HEK293T (cell line): ENCODE measurements around the gene SNRPN.

Experiments
- CTCF ChIA-PET: fragments of 350-600 bp; formaldehyde crosslinking; extraction: SDS; loops from one replicate; lab custom pipeline; 2021; ENCODE audit warnings: antibody characterized with exemption, inconsistent platforms; lab: Yijun Ruan, JAX
- POLR2A ChIA-PET: fragments of 350-600 bp; formaldehyde crosslinking; extraction: SDS; loops from one replicate; lab custom pipeline; 2020; ENCODE audit warnings: antibody characterized with exemption, inconsistent platforms; lab: Yijun Ruan, JAX
- DNase-seq: peaks from one replicate; pipeline ENCODE4 v3.0.0; 2012; ENCODE audit warnings: mixed read lengths; ENCODE audit errors: extremely low spot score
- ARNT ChIP-seq: fragments of 450-650 bp; IDR thresholded peaks from 2 replicates; pipeline ENCODE4 v1.6.1; 2017; ENCODE audit warnings: mild to moderate bottlenecking
- BHLHE40 ChIP-seq: fragments of 450-650 bp; IDR thresholded peaks from 2 replicates; pipeline ENCODE4 v1.6.1; 2016; ENCODE audit warnings: mild to moderate bottlenecking, moderate library complexity, borderline replicate concordance
- CTBP1 ChIP-seq: fragments of 450-650 bp; IDR thresholded peaks from 2 replicates; pipeline ENCODE4 v1.6.1; 2016; ENCODE audit warnings: borderline replicate concordance
- ELF4 ChIP-seq: fragments of 450-650 bp; IDR thresholded peaks from 2 replicates; pipeline ENCODE4 v1.6.1; 2017; ENCODE audit warnings: antibody characterized with exemption
- FOXA1 ChIP-seq: fragments of 450-650 bp; IDR thresholded peaks from 2 replicates; pipeline ENCODE4 v1.6.1; 2016; ENCODE audit warnings: mild to moderate bottlenecking
- FOXK2 ChIP-seq: fragments of 450-650 bp; IDR thresholded peaks from 2 replicates; pipeline ENCODE4 v1.6.1; 2016; ENCODE audit warnings: mild to moderate bottlenecking
- FOXM1 ChIP-seq: fragments of 450-650 bp; IDR thresholded peaks from 2 replicates; pipeline ENCODE4 v1.6.1; 2017; ENCODE audit warnings: mild to moderate bottlenecking, borderline replicate concordance
- HDGF ChIP-seq: fragments of 450-650 bp; IDR thresholded peaks from 2 replicates; pipeline ENCODE4 v1.6.1; 2017; ENCODE audit warnings: antibody characterized with exemption, borderline replicate concordance
- L3MBTL2 ChIP-seq: fragments of 450-650 bp; conservative IDR thresholded peaks from 2 replicates; pipeline ENCODE4 v1.6.1; 2016; ENCODE audit warnings: mild to moderate bottlenecking
- LEF1 ChIP-seq: fragments of 450-650 bp; IDR thresholded peaks from 2 replicates; pipeline ENCODE4 v1.6.1; 2017; ENCODE audit warnings: mild to moderate bottlenecking, borderline replicate concordance
- NFRKB ChIP-seq: fragments of 450-650 bp; IDR thresholded peaks from 2 replicates; pipeline ENCODE4 v1.6.1; 2016; ENCODE audit warnings: mild to moderate bottlenecking, moderate library complexity
- PKNOX1 ChIP-seq: fragments of 450-650 bp; IDR thresholded peaks from 2 replicates; pipeline ENCODE4 v1.6.1; 2016
- SP1 ChIP-seq: fragments of 450-650 bp; IDR thresholded peaks from 2 replicates; pipeline ENCODE4 v1.6.1; 2017
- SUZ12 ChIP-seq: fragments of 450-650 bp; IDR thresholded peaks from 2 replicates; pipeline ENCODE4 v1.6.1; 2016; ENCODE audit warnings: mild to moderate bottlenecking
- TARDBP ChIP-seq: fragments of 450-650 bp; IDR thresholded peaks from 2 replicates; pipeline ENCODE4 v1.6.1; 2016
- ZNF384 ChIP-seq: fragments of 450-650 bp; IDR thresholded peaks from 2 replicates; pipeline ENCODE4 v1.6.1; 2016

Gene SNRPN

DNA sequence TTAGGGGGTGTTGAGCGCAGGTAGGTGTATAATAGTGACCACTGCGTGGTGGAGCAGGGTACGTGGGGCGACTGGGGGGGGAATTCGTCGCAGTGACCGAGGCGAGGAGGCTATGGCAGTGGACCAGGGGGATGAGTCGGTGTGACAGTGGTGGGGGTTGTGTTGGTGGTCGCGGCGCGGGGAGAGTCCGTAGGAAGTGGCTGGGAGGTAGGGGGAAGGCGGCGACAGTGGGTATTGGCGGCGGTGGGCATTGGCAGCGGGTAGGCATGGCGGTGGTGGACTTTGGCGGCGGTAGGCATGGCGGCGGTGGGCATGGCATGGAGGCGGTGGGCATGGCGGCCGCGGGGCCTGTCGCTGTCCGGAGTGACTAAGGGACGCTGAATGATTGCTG, 739 bp downstream of the SNRPN start:
- no peak for TF ChIP-seq L3MBTL2
- TF ChIP-seq HDGF = no peak
- no peak for TF ChIP-seq PKNOX1
- TF ChIP-seq FOXM1 = no peak
- TF ChIP-seq FOXA1 = no peak
- no peak for TF ChIP-seq FOXK2
- TF ChIP-seq ARNT = no peak
- no peak for TF ChIP-seq BHLHE40
- TF ChIP-seq TARDBP = no peak
- no peak for TF ChIP-seq ZNF384
- no peak for TF ChIP-seq SP1
- TF ChIP-seq LEF1 = no peak
- no peak for TF ChIP-seq SUZ12
- no peak for TF ChIP-seq ELF4
- no peak for TF ChIP-seq NFRKB
- no peak for TF ChIP-seq CTBP1
- CTCF ChIA-PET = no interaction called here
- DNase-seq = no peak
- POLR2A ChIA-PET = no interaction called here

DNA sequence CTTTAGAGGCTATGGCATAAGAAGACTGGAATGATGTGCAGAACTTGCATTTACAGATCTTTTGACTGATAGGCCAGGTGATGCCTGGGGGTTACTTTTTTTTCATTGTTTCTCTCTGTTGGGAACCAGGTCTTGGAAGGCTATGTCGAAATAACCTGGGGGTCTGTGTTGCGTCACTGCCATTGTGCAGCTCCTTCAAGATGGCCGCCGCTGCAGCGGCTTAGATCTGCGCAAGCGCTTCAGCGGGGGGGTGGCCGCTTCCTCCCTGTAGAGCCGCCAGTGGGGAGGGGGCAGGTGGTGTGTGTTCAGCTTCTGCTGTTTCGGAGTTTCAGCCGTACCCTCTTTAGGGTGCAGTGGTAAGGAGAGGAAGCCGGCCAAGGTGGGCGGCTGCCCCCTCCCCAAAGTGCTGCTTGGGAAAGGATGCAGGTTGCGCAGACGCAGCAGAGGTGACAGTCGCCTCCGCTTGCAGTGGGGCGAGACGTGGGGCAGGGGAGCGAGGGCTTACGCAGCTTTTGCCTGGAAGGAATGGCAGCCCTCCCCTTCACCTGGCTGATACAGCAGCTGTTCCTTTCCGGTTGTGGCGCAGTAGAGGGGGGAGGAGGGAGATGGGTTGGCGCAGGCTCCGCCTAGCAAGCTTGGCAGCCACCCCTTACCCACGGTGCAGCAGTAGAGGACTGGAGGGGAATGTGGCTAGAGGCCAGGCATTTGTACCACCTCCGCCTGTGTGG, 1.5 kb downstream of the SNRPN start:
- POLR2A ChIA-PET = no interaction called here

DNA sequence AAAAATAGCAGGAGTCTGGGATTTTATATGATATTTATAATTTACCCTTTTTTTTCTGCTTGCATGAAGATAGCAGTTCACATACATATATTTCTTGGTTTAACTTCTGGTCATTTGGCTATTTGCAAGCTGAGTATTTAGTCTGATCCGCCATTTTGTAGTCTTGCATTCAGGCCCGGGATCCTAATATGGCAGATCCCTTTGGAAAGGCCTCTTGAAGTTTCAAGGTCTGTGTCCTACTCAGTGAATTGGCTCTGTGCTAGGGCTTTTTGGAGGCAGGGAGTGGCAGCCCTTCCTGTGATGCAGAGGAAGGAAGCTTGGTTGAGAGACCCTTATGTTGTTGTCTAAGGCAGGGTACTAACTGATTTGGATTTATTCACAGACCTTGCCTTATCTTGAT, 2.9 kb downstream of the SNRPN start:
- CTCF ChIA-PET = no interaction called here
- POLR2A ChIA-PET = no interaction called here
- no peak for DNase-seq
- TF ChIP-seq CTBP1 (no peak), TARDBP (no peak), PKNOX1 (no peak), FOXA1 (no peak), SP1 (no peak), ZNF384 (no peak), FOXM1 (no peak), ARNT (no peak), BHLHE40 (no peak), LEF1 (no peak), NFRKB (no peak), FOXK2 (no peak)

More for the DNA sequence above, 1.5 kb downstream of the SNRPN start:
- no peak for DNase-seq
- no peak for TF ChIP-seq FOXA1
- CTCF ChIA-PET = no interaction called here

GRCh38 chr15:24961967-24962366, 7.2 kb downstream of the SNRPN start:
- ChIA-PET CTCF (no interaction called here), POLR2A (no interaction called here)
- TF ChIP-seq SP1 (no peak), SUZ12 (no peak), ZNF384 (no peak), FOXK2 (no peak), NFRKB (no peak), ARNT (no peak), CTBP1 (no peak), FOXA1 (no peak), FOXM1 (no peak), L3MBTL2 (no peak), BHLHE40 (no peak), LEF1 (no peak), TARDBP (no peak), HDGF (no peak), PKNOX1 (no peak), ELF4 (no peak)
- DNase-seq = no peak

- no peak for DNase-seq
- ChIA-PET CTCF (no interaction called here), POLR2A (no interaction called here)
- no peak for TF ChIP-seq SUZ12
- no peak for TF ChIP-seq FOXM1
- no peak for TF ChIP-seq L3MBTL2
- no peak for TF ChIP-seq ZNF384
- no peak for TF ChIP-seq LEF1
- TF ChIP-seq CTBP1 = no peak
- no peak for TF ChIP-seq BHLHE40
- no peak for TF ChIP-seq SP1
- TF ChIP-seq PKNOX1 = no peak
- no peak for TF ChIP-seq FOXA1
- TF ChIP-seq FOXK2 = no peak
- TF ChIP-seq ARNT = no peak
- no peak for TF ChIP-seq ELF4
- TF ChIP-seq NFRKB = no peak
- TF ChIP-seq TARDBP = no peak
- TF ChIP-seq HDGF = no peak
Measured at GRCh38 chr15:24962880-24963279, 8.1 kb downstream of the SNRPN start.
